ENCODE results near the gene SKP1.

The SKP1 gene

GRCh38 chr5:134130239-134130945 is 46.4 kb downstream of the SKP1 start:
- no peak for DNase-seq (ENCODE audit: low spot score)

GRCh38 chr5:134129411-134130238 is 47.1 kb downstream of the SKP1 start:
- DNase-seq (ENCODE audit: low spot score): no peak

GRCh38 chr5:134128648-134128995 is 48.1 kb downstream of the SKP1 start:
- no peak for DNase-seq (ENCODE audit: low spot score)

- no peak for DNase-seq (ENCODE audit: low spot score)
Observed at GRCh38 chr5:134127988-134128647, 48.6 kb downstream of the SKP1 start.

- no peak for DNase-seq (ENCODE audit: low spot score)
Observed at GRCh38 chr5:134127376-134127861, 49.3 kb downstream of the SKP1 start.

GRCh38 chr5:134125039-134126015 is 51.4 kb downstream of the SKP1 start:
- peak; percentile 86 for DNase-seq (ENCODE audit: low spot score)

- DNase-seq (ENCODE audit: low spot score): peak; percentile 58
Observed at GRCh38 chr5:134124289-134125038, 52.3 kb downstream of the SKP1 start.

GRCh38 chr5:134123360-134123759 is 53.4 kb downstream of the SKP1 start:
- no peak for DNase-seq (ENCODE audit: low spot score)

GRCh38 chr5:134122530-134122929 is 54.2 kb downstream of the SKP1 start:
- DNase-seq (ENCODE audit: low spot score): no peak

- DNase-seq (ENCODE audit: low spot score): no peak
Observed at GRCh38 chr5:134120386-134121138, 56.2 kb downstream of the SKP1 start.

GRCh38 chr5:134119720-134120119 is 57.0 kb downstream of the SKP1 start:
- no peak for DNase-seq (ENCODE audit: low spot score)

GRCh38 chr5:134118212-134118835 is 58.4 kb downstream of the SKP1 start:
- DNase-seq (ENCODE audit: low spot score): no peak

- DNase-seq (ENCODE audit: low spot score): no peak
Observed at GRCh38 chr5:134116789-134117761, 59.7 kb downstream of the SKP1 start.

GRCh38 chr5:134116286-134116685 is 60.5 kb downstream of the SKP1 start:
- no peak for DNase-seq (ENCODE audit: low spot score)

- DNase-seq (ENCODE audit: low spot score): no peak
Observed at GRCh38 chr5:134115806-134116175, 61.0 kb downstream of the SKP1 start.

GRCh38 chr5:134114886-134115805 is 61.6 kb downstream of the SKP1 start:
- peak; percentile 35 for DNase-seq (ENCODE audit: low spot score)

Measured in AG20443 (cell line).